ENCODE results near the gene AHSG.

DNA sequence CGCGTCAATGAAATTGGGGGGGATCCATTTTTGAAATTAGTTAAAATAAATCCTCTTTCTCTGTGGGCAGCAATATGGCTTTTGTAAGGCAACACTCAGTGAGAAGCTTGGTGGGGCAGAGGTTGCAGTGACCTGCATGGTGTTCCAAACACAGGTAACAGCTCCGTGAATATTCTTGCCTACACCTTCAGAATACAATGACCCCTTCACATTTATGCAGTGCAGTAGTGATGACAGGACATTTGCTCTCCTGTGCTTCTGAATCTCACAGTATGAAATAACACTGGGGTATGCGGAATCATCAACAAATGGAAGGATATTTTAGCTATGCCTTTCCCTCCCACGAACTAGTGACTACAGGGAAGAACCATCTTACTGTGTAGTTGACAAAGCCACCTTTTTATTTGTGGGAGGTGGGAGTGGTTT, 6.9 kb downstream of the AHSG start:
- TF ChIP-seq, protein P1, sequence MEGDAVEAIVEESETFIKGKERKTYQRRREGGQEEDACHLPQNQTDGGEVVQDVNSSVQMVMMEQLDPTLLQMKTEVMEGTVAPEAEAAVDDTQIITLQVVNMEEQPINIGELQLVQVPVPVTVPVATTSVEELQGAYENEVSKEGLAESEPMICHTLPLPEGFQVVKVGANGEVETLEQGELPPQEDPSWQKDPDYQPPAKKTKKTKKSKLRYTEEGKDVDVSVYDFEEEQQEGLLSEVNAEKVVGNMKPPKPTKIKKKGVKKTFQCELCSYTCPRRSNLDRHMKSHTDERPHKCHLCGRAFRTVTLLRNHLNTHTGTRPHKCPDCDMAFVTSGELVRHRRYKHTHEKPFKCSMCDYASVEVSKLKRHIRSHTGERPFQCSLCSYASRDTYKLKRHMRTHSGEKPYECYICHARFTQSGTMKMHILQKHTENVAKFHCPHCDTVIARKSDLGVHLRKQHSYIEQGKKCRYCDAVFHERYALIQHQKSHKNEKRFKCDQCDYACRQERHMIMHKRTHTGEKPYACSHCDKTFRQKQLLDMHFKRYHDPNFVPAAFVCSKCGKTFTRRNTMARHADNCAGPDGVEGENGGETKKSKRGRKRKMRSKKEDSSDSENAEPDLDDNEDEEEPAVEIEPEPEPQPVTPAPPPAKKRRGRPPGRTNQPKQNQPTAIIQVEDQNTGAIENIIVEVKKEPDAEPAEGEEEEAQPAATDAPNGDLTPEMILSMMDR (conservative IDR thresholded peaks at IDR 0.05 in 1 of 2, IDR thresholded peaks at IDR 0.05 in 1 of 2; ENCODE audit: low read depth in 1 of 2, low read length in 2 of 2): no peak
- no peak for TF ChIP-seq EZH2 (IDR thresholded peaks at IDR 0.05; ENCODE audit: low read length, missing control alignments)

Measured in fibroblast of lung (primary cell).